GM12892 (cell line): ENCODE measurements around the gene CLDN6.

Source experiments
- POLR2A ChIP-seq: IDR thresholded peaks from 2 replicates; pipeline ENCODE4 v1.6.1; 2011; ENCODE audit warnings: low read depth, low read length, control low read depth
- POLR2AphosphoS5 ChIP-seq: IDR thresholded peaks from 2 replicates; pipeline ENCODE4 v1.6.1; 2011; ENCODE audit warnings: low read depth, low read length, control low read depth

DNA sequence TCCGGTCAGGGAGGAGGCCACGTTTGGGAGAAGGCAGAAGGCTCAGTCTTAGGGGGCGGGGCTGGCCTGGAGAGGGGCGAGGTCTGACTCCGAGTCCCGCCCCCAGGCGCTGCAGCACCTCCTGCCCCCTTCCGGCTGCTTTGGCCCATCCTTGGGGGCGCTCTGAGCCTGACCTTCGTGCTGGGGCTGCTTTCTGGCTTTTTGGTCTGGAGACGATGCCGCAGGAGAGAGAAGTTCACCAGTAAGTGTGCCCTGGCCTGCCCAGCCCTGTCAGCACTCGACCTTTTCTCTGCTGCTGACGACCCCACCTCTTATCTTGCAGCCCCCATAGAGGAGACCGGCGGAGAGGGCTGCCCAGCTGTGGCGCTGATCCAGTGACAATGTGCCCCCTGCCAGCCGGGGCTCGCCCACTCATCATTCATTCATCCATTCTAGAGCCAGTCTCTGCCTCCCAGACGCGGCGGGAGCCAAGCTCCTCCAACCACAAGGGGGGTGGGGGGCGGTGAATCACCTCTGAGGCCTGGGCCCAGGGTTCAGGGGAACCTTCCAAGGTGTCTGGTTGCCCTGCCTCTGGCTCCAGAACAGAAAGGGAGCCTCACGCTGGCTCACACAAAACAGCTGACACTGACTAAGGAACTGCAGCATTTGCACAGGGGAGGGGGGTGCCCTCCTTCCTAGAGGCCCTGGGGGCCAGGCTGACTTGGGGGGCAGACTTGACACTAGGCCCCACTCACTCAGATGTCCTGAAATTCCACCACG lies 3.6 kb upstream of the CLDN6 start:
- no peak for TF ChIP-seq POLR2AphosphoS5
- TF ChIP-seq POLR2A: no peak
